HCT116 (cell line): ENCODE data around the gene PPP2R2D. TPM values are rescaled to one million over a fixed set of nuclear protein-coding genes. Genes with fewer than 3 reads are reported as not detected.
A peak's percentile ranks its signal among the peaks of the same experiment; 100 is the strongest.

Experiments
- ATAC-seq: fragments of 200-7000 bp; cut with Tn5 transposase; 2 replicates; pipeline ENCODE4 v1.9.1; 2020; ENCODE audit warnings: mild to moderate bottlenecking, moderate library complexity
- BruUV-seq: library from RNA; stranded (reverse); fragments of 400-500 nt; replicated peaks from 2 replicates; lab custom pipeline; 2021; lab: Mats Ljungman, UMichigan
- CTCF ChIA-PET: fragments of 300-600 bp; sonication (Branson Sonifier 250); formaldehyde crosslinking; loops from one replicate; lab custom pipeline; 2021; ENCODE audit warnings: antibody characterized with exemption; lab: Charles Lee
- POLR2A ChIA-PET: fragments of 300-600, 350-600 bp; sonication (Branson Sonifier 250); formaldehyde crosslinking; loops from one replicate; lab custom pipeline; 2021; ENCODE audit warnings: antibody characterized with exemption; lab: Charles Lee
- RAD21 ChIA-PET, 2 experiments: fragments of 300-600 bp; sonication (Branson Sonifier 250); formaldehyde crosslinking; loops; one replicate each; lab custom pipeline; 2023; ENCODE audit warnings: low total read pairs in 2 of 2; ENCODE audit not compliant: uncharacterized antibody in 2 of 2, unreplicated experiment in 2 of 2, low non-redundant PET in 1 of 2; lab: Charles Lee
- DNase-seq: peaks from one replicate; pipeline ENCODE4 v3.0.0-alpha.2; 2010; ENCODE audit warnings: low read depth, low spot score
- H2AFZ ChIP-seq: fragments of 200-600 bp; shearing (Covaris generic), sonication (generic); 2 replicates; pipeline ENCODE4 v1.6.1; 2017; ENCODE audit warnings: low read depth, mixed run types, mixed read lengths, antibody characterized with exemption, low read length; ENCODE audit not compliant: poor library complexity, severe bottlenecking
- H3K27ac ChIP-seq: 2 replicates; pipeline ENCODE4 v1.5.1; 2012; ENCODE audit warnings: low read depth, low read length
- H3K27me3 ChIP-seq: fragments of 200-600 bp; sonication (generic); 2 replicates; pipeline ENCODE4 v1.6.1; 2016; ENCODE audit warnings: mixed run types, low read length, mixed read lengths; ENCODE audit not compliant: insufficient read depth
- H3K36me3 ChIP-seq, 2 experiments: fragments of 200-500 bp in 1 of 2; fragments of 200-600 bp in 1 of 2; sonication (Bioruptor generic) in 1 of 2; sonication (generic) in 1 of 2; 2 replicates each; pipeline versions ENCODE4 v1.5.1 to v1.6.1; 2014 to 2016; ENCODE audit warnings: low read length in 2 of 2, inconsistent platforms in 1 of 2, mixed read lengths in 1 of 2, mixed run types in 1 of 2; ENCODE audit not compliant: insufficient read depth in 2 of 2, control insufficient read depth in 1 of 2
- H3K4me1 ChIP-seq, 2 experiments: fragments of 200-600 bp in 1 of 2; sonication (generic) in 1 of 2; 2 replicates each; pipeline versions ENCODE4 v1.5.1 to v1.6.1; 2012 to 2017; ENCODE audit warnings: low read length in 2 of 2, inconsistent platforms in 1 of 2, mild to moderate bottlenecking in 1 of 2, mixed read lengths in 1 of 2, mixed run types in 1 of 2, moderate library complexity in 1 of 2; ENCODE audit not compliant: insufficient read depth in 2 of 2, control insufficient read depth in 1 of 2
- H3K4me2 ChIP-seq: fragments of 200-600 bp; sonication (generic); 2 replicates; pipeline ENCODE4 v1.6.1; 2017; ENCODE audit warnings: mixed run types, low read length, mixed read lengths
- H3K4me3 ChIP-seq, 2 experiments: fragments of 200-600 bp in 1 of 2; sonication (generic) in 1 of 2; replicated peaks in 1 of 2; 2 replicates each; pipeline ENCODE4 v1.5.1; 2011 to 2016; ENCODE audit warnings: low read length in 2 of 2, control low read depth in 1 of 2, low read depth in 1 of 2, mild to moderate bottlenecking in 1 of 2, mixed read lengths in 1 of 2, mixed run types in 1 of 2
- H3K79me2 ChIP-seq: fragments of 200-600 bp; sonication (generic); 2 replicates; pipeline ENCODE4 v1.6.1; 2017; ENCODE audit warnings: mild to moderate bottlenecking, mixed run types, low read length, moderate library complexity, mixed read lengths; ENCODE audit not compliant: insufficient read depth
- H3K9ac ChIP-seq: fragments of 200-600 bp; sonication (generic); 2 replicates; pipeline ENCODE4 v1.6.1; 2016; ENCODE audit warnings: low read length, mixed read lengths
- H3K9me2 ChIP-seq: fragments of 200-600 bp; sonication (generic), shearing (Covaris generic); 2 replicates; pipeline ENCODE4 v1.6.1; 2017; ENCODE audit warnings: mixed run types, mild to moderate bottlenecking, moderate library complexity; ENCODE audit not compliant: insufficient read depth
- H3K9me3 ChIP-seq, 2 experiments: fragments of 200-500 bp in 1 of 2; fragments of 200-600 bp in 1 of 2; sonication (Bioruptor generic) in 1 of 2; sonication (generic) in 1 of 2; 2 replicates each; pipeline ENCODE4 v1.6.1; 2014 to 2017; ENCODE audit warnings: low read length in 2 of 2, mixed read lengths in 2 of 2, inconsistent platforms in 1 of 2, low read depth in 1 of 2, mild to moderate bottlenecking in 1 of 2, mixed run types in 1 of 2, moderate library complexity in 1 of 2; ENCODE audit not compliant: control insufficient read depth in 1 of 2, insufficient read depth in 1 of 2
- H4K20me1 ChIP-seq: fragments of 200-600 bp; sonication (generic), shearing (Covaris generic); 2 replicates; pipeline ENCODE4 v1.6.1; 2017; ENCODE audit warnings: mixed run types, mild to moderate bottlenecking, moderate library complexity; ENCODE audit not compliant: insufficient read depth
- CBX3 ChIP-seq: IDR thresholded peaks from 2 replicates; pipeline ENCODE4 v1.6.1; 2012; ENCODE audit warnings: low read depth
- CEBPB ChIP-seq: IDR thresholded peaks from 2 replicates; pipeline ENCODE4 v1.6.1; 2012; ENCODE audit warnings: low read depth
- CTCF ChIP-seq, 3 experiments: fragments of 200-600 bp in 1 of 3; sonication (generic) in 1 of 3; IDR thresholded peaks in 2 of 3; conservative IDR thresholded peaks in 1 of 3; 2 replicates each; pipeline ENCODE4 v1.5.1; 2012 to 2017; ENCODE audit warnings: low read depth in 2 of 3, low read length in 2 of 3, antibody characterized with exemption in 1 of 3, borderline replicate concordance in 1 of 3, control low read depth in 1 of 3, mild to moderate bottlenecking in 1 of 3, mixed read lengths in 1 of 3, mixed run types in 1 of 3, moderate library complexity in 1 of 3; ENCODE audit not compliant: insufficient read depth in 1 of 3
- EGR1 ChIP-seq: IDR thresholded peaks from 2 replicates; pipeline ENCODE4 v1.6.1; 2012; ENCODE audit warnings: low read depth
- ELF1 ChIP-seq: IDR thresholded peaks from 2 replicates; pipeline ENCODE4 v1.6.1; 2012; ENCODE audit warnings: low read depth, borderline replicate concordance
- EZH2phosphoT487 ChIP-seq: fragments of 200-600 bp; IDR thresholded peaks from 2 replicates; pipeline ENCODE4 v1.6.1; 2018; ENCODE audit warnings: antibody characterized with exemption, borderline replicate concordance
- FOSL1 ChIP-seq: IDR thresholded peaks from 2 replicates; pipeline ENCODE4 v1.6.1; 2012; ENCODE audit warnings: low read depth
- JUND ChIP-seq: IDR thresholded peaks from 2 replicates; pipeline ENCODE4 v1.6.1; 2012
- MAX ChIP-seq: IDR thresholded peaks from 2 replicates; pipeline ENCODE4 v1.6.1; 2012
- POLR2A ChIP-seq: IDR thresholded peaks from 2 replicates; pipeline ENCODE4 v1.7.0; 2011; ENCODE audit warnings: borderline replicate concordance; ENCODE audit not compliant: insufficient read depth, insufficient read length; ENCODE audit errors: extremely low read depth
- POLR2AphosphoS5 ChIP-seq: IDR thresholded peaks from 2 replicates; pipeline ENCODE4 v1.6.1; 2011; ENCODE audit warnings: mild to moderate bottlenecking, low read depth, low read length, moderate library complexity
- RAD21 ChIP-seq: IDR thresholded peaks from 2 replicates; pipeline ENCODE4 v1.6.1; 2012; ENCODE audit warnings: low read depth, mild to moderate bottlenecking
- REST ChIP-seq: IDR thresholded peaks from 2 replicates; pipeline ENCODE4 v1.6.1; 2012; ENCODE audit warnings: low read depth
- SP1 ChIP-seq: IDR thresholded peaks from 2 replicates; pipeline ENCODE4 v1.6.1; 2012; ENCODE audit warnings: low read depth
- TCF7L2 ChIP-seq: IDR thresholded peaks from 2 replicates; pipeline ENCODE4 v1.7.0; 2011; ENCODE audit warnings: borderline replicate concordance, inconsistent platforms; ENCODE audit not compliant: insufficient read depth, insufficient read length; ENCODE audit errors: extremely low read depth
- YY1 ChIP-seq: IDR thresholded peaks from 2 replicates; pipeline ENCODE4 v1.6.1; 2011; ENCODE audit warnings: low read length, low read depth, moderate library complexity, mild to moderate bottlenecking; ENCODE audit not compliant: insufficient replicate concordance; ENCODE audit errors: extremely low read depth
- ZFX ChIP-seq: fragments of 450-650 bp; IDR thresholded peaks from 2 replicates; pipeline ENCODE4 v1.6.1; 2017
- intact Hi-C: fragments of 100-400 bp; cut with micrococcal nuclease; formaldehyde crosslinking; loops from 2 replicates; pipeline ENCODE4 v1.10.0; 2022
- total RNA-seq: library from RNA; stranded (reverse); gene quantifications from one replicate; pipeline ENCODE4 v1.2.1, GENCODE V29; 2021; ENCODE audit not compliant: unreplicated experiment

Gene PPP2R2D
- total RNA-seq, 1 experiment from 2014 or later: 18.1 TPM

- peak; percentile 54; the same call in 1 of the 2 replicates for TF ChIP-seq ZFX
- TF ChIP-seq MAX: peak; percentile 70
- TF ChIP-seq EZH2phosphoT487: no peak
- TF ChIP-seq TCF7L2: peak; percentile 40
- TF ChIP-seq POLR2AphosphoS5: peak; percentile 49
- TF ChIP-seq SP1: no peak
- no peak for TF ChIP-seq ELF1
Observed at GRCh38 chr10:131981429-131982184, 80.8 kb downstream of the PPP2R2D start, which contains the start of gene BNIP3 (continued).

GRCh38 chr10:131982185-131982756, 81.5 kb downstream of the PPP2R2D start:
- CTCF ChIA-PET: no interaction called here
- H3K9ac ChIP-seq: no peak overlapping the region

More at GRCh38 chr10:131982185-131982756, 81.5 kb downstream of the PPP2R2D start:
- H3K27me3 ChIP-seq: no peaks in the 10 kb centered on the region
- no peaks in the 10 kb centered on the region; a peak in 1 of 4 replicates for H3K36me3 ChIP-seq
- intact Hi-C loops: no loop called here
- ChIA-PET RAD21 (no interaction called here), POLR2A (no interaction called here)
- no TSS peak for BruUV-seq
- H3K79me2 ChIP-seq: peaks cover 29% of the 10 kb centered on the region
- no peaks in the 10 kb centered on the region for H3K9me2 ChIP-seq
- peaks cover 0 to 5% of the 10 kb centered on the region in 2 experiments; a peak in 2 of 4 replicates for H3K4me1 ChIP-seq
- no peaks in the 10 kb centered on the region for H3K9me3 ChIP-seq
- ATAC-seq (no peak), DNase-seq (no peak)
- H3K27ac ChIP-seq: peak overlapping the region; percentile 35; the same call in 1 of the 2 replicates
- TF ChIP-seq POLR2AphosphoS5: 0 out of 2 replicates have a peak, but pooled peaks have one; percentile 3
- no peak for TF ChIP-seq EGR1
- no peak for TF ChIP-seq RAD21
- TF ChIP-seq ZFX: no peak
- no peak for TF ChIP-seq CTCF (IDR thresholded peaks at IDR 0.05 in 2 of 3, conservative IDR thresholded peaks at IDR 0.05 in 1 of 3; ENCODE audit: borderline replicate concordance in 1 of 3, insufficient read depth in 1 of 3, low read depth in 2 of 3, low read length in 2 of 3)
- no peak for TF ChIP-seq SP1
- no peak for TF ChIP-seq REST
- TF ChIP-seq JUND: no peak
- no peak for TF ChIP-seq MAX
- no peak for TF ChIP-seq TCF7L2
- TF ChIP-seq CBX3: no peak
- TF ChIP-seq CEBPB: no peak
- no peak for TF ChIP-seq YY1
- peak; percentile 26 for TF ChIP-seq POLR2A
- no peak for TF ChIP-seq FOSL1
- peak overlapping the region; percentile 16 to 26; a peak in 3 of 4 replicates for H3K4me3 ChIP-seq
- H2AFZ ChIP-seq: no peak overlapping the region
- H4K20me1 ChIP-seq: no peaks in the 10 kb centered on the region
- peak overlapping the region; percentile 42; the same call in 1 of the 2 replicates for H3K4me2 ChIP-seq
